Neural cell (in vitro differentiated cells): ENCODE data around the gene AP3S1.

Experiments used
- CTCF ChIP-seq: fragments of 450-650 bp; IDR thresholded peaks from 2 replicates; pipeline ENCODE4 v1.5.1; 2014; ENCODE audit warnings: antibody characterized with exemption, mild to moderate bottlenecking, moderate library complexity; ENCODE audit not compliant: poor library complexity, severe bottlenecking
- EZH2 ChIP-seq: fragments of 200-600, 300-800 bp; shearing (Covaris generic), sonication (generic); IDR thresholded peaks from 2 replicates; pipeline ENCODE4 v1.6.1; 2014; ENCODE audit warnings: antibody characterized with exemption, low read length, borderline replicate concordance, mild to moderate bottlenecking; ENCODE audit not compliant: insufficient read depth, poor library complexity, severe bottlenecking
- MXI1 ChIP-seq: fragments of 450-650 bp; conservative IDR thresholded peaks from 2 replicates; pipeline ENCODE4 v1.6.1; 2014; ENCODE audit warnings: antibody characterized with exemption, mild to moderate bottlenecking; ENCODE audit not compliant: poor library complexity, severe bottlenecking
- POLR2AphosphoS5 ChIP-seq: IDR thresholded peaks from 2 replicates; pipeline ENCODE4 v1.6.1; 2012
- REST ChIP-seq: IDR thresholded peaks from 2 replicates; pipeline ENCODE4 v1.6.1; 2012; ENCODE audit warnings: borderline replicate concordance

GRCh38 chr5:115838885-115839518, 2.7 kb upstream of the AP3S1 start:
- TF ChIP-seq CTCF (peak; percentile 72), MXI1 (no peak), REST (no peak), POLR2AphosphoS5 (no peak), EZH2 (no peak)
